HG03045 (cell line): Measurements from ENCODE around the gene AKT3.

Source experiments
- ATAC-seq: cut with Tn5 transposase; IDR thresholded peaks from one replicate; pipeline ENCODE4 v1.9.1; 2021; ENCODE audit warnings: mild to moderate bottlenecking, moderate library complexity; ENCODE audit not compliant: unreplicated experiment

AKT3 gene

GRCh38 chr1:243735457-243735856 is 114.6 kb downstream of the AKT3 start:
- ATAC-seq: no peak

- ATAC-seq: no peak
These were observed 115.7 kb downstream of the AKT3 start for GRCh38 chr1:243734308-243734695.

GRCh38 chr1:243733670-243734307 is 116.3 kb downstream of the AKT3 start:
- no peak for ATAC-seq

- no peak for ATAC-seq
These were observed 117.4 kb downstream of the AKT3 start for GRCh38 chr1:243732637-243733036.

GRCh38 chr1:243731974-243732625 is 117.9 kb downstream of the AKT3 start:
- ATAC-seq: no peak

GRCh38 chr1:243731301-243731891 is 118.6 kb downstream of the AKT3 start:
- no peak for ATAC-seq

GRCh38 chr1:243730487-243731150 is 119.4 kb downstream of the AKT3 start:
- ATAC-seq: no peak

- ATAC-seq: no peak
These were observed 120.1 kb downstream of the AKT3 start for GRCh38 chr1:243729956-243730355.

- ATAC-seq: peak; percentile 80
These were observed 122.4 kb downstream of the AKT3 start for GRCh38 chr1:243727503-243728203.

- peak; percentile 8 for ATAC-seq
These were observed 123.1 kb downstream of the AKT3 start for GRCh38 chr1:243726806-243727502.

- no peak for ATAC-seq
These were observed 124.2 kb downstream of the AKT3 start for GRCh38 chr1:243725846-243726245.

GRCh38 chr1:243725075-243725474 is 125.0 kb downstream of the AKT3 start:
- ATAC-seq: no peak

GRCh38 chr1:243723458-243724043 is 126.5 kb downstream of the AKT3 start:
- ATAC-seq: no peak

GRCh38 chr1:243723050-243723449 is 127.0 kb downstream of the AKT3 start:
- ATAC-seq: no peak

GRCh38 chr1:243719476-243719875 is 130.6 kb downstream of the AKT3 start:
- ATAC-seq: no peak

GRCh38 chr1:243718893-243719292 is 131.2 kb downstream of the AKT3 start:
- ATAC-seq: no peak

- ATAC-seq: no peak
These were observed 132.0 kb downstream of the AKT3 start for GRCh38 chr1:243718022-243718421.

GRCh38 chr1:243716906-243717305 is 133.1 kb downstream of the AKT3 start:
- no peak for ATAC-seq

- no peak for ATAC-seq
These were observed 134.8 kb downstream of the AKT3 start for GRCh38 chr1:243715285-243715684.

- ATAC-seq: no peak
These were observed 136.4 kb downstream of the AKT3 start for GRCh38 chr1:243713470-243714186.
